HG02623 (cell line): Measurements from ENCODE around the gene RASIP1.

Source experiments
- ATAC-seq: cut with Tn5 transposase; IDR thresholded peaks from one replicate; pipeline ENCODE4 v1.9.1; 2021; ENCODE audit warnings: moderate library complexity; ENCODE audit not compliant: unreplicated experiment

RASIP1 gene

DNA sequence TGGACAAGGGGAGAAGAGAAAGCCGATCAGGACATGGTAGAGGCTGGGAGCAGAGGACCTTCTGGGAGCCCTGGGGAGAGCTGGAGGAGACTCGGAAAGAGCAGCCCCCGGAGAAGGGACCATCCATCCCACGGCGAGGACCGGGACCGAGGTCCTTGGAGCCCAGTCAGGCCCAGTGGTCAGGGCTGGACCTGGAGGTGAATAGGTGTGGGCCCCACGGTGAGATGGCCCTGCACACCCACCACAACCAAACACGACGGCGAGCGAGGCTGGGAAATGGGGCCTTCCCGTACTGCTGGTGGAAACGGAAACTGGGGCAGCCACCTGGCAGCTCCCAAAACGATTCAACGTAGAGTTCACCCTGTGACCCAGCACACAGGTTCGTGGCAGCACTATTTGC is 63.9 kb downstream of the RASIP1 start:
- ATAC-seq = no peak

DNA sequence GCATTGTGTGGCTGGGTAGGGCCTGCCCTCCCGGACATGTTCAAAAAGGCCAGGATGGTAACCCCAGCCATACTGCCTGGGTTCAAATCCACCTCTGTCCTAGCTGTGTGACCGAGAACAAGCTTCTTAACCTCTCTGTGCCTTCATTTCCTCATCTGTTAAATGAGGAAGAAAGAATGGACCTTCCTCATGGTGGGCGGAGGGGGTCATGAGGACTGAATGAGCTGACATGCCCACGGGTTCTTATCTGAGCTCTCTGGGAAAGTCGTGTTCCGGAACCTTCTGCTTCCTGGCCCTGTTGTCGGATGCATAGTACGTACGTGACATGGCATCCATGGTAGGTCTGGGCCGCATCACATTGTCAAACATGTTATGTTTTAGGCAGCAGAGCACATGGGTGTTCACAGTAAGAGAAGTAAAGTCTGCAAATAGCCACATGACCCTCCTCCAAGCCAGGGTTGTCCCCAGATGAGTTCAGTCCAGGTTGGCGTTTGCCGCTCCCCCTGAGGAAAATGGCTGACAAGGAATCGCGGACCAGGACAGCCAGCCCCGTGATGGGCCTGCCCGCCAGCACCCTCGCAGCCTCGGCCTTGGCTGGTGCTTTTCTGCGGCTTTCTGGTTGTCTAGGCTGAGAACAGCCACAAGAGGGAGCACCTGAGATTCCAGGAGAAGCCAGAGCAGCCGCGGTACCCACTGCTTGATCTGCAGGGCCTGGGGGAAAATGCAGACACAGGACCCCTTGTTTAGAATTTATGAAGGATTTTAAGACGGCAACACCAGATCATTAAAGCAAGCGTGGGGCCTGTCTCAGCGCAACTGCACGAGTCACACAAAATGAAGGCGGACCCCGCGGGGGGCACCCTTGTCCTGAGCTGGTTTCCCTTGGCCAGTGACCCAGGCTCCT is 65.2 kb downstream of the RASIP1 start:
- no peak for ATAC-seq

DNA sequence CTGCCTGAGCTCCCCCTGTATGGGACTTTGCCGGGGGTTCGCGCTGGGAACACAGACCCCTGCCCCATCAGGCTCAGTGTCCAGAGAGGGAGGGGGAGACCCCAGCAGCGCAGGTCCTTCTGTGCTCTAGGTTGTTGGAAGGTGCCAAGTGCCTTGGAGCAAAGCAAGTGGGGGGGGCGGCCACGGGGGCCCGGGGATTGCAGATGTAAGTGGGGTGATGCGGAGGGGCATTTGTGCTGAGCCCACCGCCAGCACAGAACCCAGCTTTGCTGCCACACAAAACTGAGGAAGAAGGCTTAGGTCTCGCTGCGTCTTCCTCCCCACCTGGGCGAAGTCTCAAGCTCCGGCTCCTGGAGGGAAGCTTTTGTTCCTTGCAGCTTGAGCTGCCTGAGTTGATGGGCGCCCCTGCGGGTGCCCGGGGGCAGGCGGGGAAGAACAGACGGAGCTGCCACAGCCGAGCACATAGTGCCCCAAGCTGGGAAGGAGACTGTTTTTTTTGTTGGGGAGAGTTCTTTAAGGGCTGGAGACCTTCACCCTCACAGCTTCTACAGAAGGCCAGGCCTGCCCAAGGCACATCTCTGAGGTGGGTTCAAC is 66.1 kb downstream of the RASIP1 start:
- no peak for ATAC-seq

DNA sequence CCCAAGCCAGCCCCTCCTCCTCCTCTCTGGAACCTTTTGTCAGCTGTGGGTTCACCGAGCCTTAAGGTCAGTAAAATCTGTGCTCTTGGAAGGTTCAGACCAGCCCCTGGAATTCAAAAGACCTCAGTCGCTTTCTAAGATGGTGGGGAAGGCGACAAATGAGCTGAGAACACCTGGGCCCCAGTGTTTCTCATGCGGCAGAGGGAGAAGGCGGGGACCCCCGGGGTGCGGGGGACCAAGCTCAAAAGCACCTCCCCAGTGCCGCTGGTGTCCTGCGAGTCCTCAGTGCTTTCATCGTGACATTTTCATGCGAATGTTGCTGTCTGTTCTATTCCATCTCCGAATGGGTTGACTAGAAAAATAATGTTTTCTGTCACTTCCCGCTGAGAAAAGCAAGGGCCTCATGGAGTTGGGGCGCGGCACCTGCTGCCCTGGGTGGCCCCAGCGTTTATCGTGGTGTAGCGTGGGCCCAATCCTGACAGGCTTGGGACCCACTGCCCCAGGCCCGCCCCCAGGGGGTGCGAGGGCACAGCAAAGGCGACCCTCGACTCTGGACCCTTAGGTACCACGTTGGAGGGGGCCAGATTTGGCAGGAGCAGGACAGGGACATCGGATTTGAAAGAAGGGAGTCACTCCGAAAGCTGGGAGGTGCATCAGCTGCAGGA is 66.8 kb downstream of the RASIP1 start:
- ATAC-seq = no peak

DNA sequence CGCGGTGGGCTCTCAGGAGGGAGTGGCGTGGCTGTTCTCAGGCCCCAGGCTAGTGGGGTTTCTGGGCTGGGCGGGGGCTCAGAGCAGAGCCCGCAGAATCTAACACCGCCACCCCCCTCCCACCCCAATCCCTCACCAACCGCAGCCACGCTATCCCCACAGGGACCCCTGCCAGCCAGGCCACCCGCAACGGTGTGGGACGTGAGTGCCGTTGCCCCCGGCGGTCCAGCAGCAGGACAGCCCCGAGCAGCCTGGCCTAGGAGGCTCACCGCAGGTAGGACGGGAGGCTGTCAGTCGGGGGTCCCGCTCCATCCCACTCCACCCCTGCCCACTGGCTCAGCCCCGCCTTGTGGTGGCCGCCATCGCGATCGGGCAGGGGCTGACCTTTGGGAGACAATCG is 67.4 kb downstream of the RASIP1 start, which contains the start of gene NTN5:
Gene NTN5 (minus strand): TSS at position 24 of the 400 bp plus-strand sequence. CDS start 2,031 bp downstream, outside the sequence.
- ATAC-seq = no peak

DNA sequence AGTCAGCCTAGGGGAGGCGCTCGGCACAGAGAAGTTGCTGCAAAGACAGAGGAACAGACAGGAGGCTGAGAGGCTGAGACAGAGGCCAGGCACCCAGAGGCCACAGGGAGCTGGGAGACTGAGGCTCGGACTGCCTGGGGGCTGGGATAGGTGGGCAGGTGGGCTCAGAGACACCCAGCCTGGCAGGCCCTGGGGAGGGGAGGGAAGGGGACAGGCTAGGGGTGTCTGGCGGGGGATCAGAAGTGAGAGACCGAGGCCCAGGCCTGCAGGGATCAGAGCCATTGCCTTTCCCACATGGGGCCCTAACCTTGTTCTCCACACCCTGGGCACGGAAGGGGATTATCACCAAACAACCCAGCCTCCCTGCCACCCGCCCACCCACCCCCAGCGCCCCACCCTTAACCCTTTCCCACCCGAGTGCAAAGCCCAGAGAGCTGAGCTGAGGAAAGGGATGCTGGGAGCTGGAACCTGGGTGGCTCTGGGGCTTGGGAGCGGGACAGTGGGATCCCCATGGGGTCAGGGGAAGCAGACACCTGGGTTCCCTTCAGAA is 68.9 kb downstream of the RASIP1 start:
- no peak for ATAC-seq

DNA sequence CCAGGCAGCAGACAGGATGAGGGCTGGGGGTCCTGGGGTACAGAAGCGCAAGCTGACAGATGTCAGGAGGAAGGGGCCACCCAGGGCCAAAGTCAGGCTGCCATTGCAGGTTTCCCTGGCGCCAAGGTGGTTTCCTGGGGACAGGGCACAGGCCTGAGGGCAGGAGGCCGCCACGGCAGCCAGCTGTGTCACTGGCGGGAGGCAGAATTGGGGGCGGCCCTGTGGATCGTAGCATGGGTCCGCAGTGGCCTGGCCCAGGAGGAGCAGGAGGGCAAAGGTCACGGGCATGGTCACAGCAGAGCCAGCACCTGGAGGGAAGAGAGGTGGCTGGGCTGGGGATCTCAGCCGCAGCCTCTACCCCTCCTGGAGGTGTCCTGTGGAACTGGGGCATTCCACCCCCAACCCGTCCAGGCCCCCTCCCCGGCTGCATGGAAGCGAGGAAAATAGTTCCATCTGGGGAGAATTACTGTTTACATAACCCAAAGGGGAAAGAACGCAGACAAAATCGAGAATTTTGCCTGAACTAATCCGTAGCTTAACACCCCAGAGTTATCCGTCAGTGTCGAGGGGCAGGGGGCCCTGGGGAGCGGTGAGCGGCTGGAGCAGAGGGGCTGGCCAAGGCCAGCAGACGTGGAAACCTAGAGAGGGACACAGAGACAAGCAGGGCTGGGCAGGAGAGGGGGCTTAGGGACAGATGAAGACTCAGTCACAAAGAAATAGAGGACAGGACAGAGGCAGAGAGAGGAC is 69.5 kb downstream of the RASIP1 start:
- ATAC-seq = no peak
